HepG2 (cell line): ENCODE results near the gene GCN1. TPM values are rescaled to one million over a fixed set of nuclear protein-coding genes. Genes with fewer than 3 reads are reported as not detected.

Experiments used
- ATM ChIP-seq: fragments of 450-650 bp; IDR thresholded peaks from 2 replicates; pipeline ENCODE4 v1.7.1; 2017; ENCODE audit warnings: mild to moderate bottlenecking, borderline replicate concordance
- DZIP1 ChIP-seq: sonication (generic); formaldehyde crosslinking; IDR thresholded peaks from 2 replicates; pipeline ENCODE4 v1.5.0; 2020; ENCODE audit warnings: mild to moderate bottlenecking, missing genetic modification reagents
- HOXA9 ChIP-seq: sonication (generic); formaldehyde crosslinking; IDR thresholded peaks from 2 replicates; pipeline ENCODE4 v1.8.1; 2022; ENCODE audit warnings: missing genetic modification reagents, mild to moderate bottlenecking, moderate library complexity, borderline replicate concordance
- NCOA5 ChIP-seq: sonication (generic); formaldehyde crosslinking; IDR thresholded peaks from 2 replicates; pipeline ENCODE4 v1.4.0; 2020; ENCODE audit warnings: missing genetic modification reagents
- NFIB ChIP-seq: sonication (generic); formaldehyde crosslinking; IDR thresholded peaks from 2 replicates; pipeline ENCODE4 v1.9.0; 2021; ENCODE audit warnings: missing genetic modification reagents, mild to moderate bottlenecking, borderline replicate concordance
- SIX4 ChIP-seq: sonication (generic); formaldehyde crosslinking; IDR thresholded peaks from 2 replicates; pipeline ENCODE4 v1.4.0; 2020; ENCODE audit warnings: missing genetic modification reagents
- TEAD2 ChIP-seq: sonication (generic); formaldehyde crosslinking; IDR thresholded peaks from 2 replicates; pipeline ENCODE4 v1.9.0; 2021; ENCODE audit warnings: missing genetic modification reagents
- ZBTB34 ChIP-seq: sonication (generic); formaldehyde crosslinking; IDR thresholded peaks from 2 replicates; pipeline ENCODE4 v1.8.0; 2022; ENCODE audit warnings: mild to moderate bottlenecking, missing genetic modification reagents
- ZFP36L2 ChIP-seq: sonication (generic); formaldehyde crosslinking; IDR thresholded peaks from 2 replicates; pipeline ENCODE4 v1.4.0; 2020; ENCODE audit warnings: missing genetic modification reagents
- ZNF800 ChIP-seq: sonication (generic); formaldehyde crosslinking; IDR thresholded peaks from 2 replicates; pipeline ENCODE4 v1.4.0; 2020; ENCODE audit warnings: missing genetic modification reagents
- polyA plus RNA-seq, 8 experiments: library from polyadenylated mRNA; depleted of rRNA in 3 of 8; stranded (reverse) in 7 of 8; unstranded in 1 of 8; fragments of >200 nt; fragmentation: Illumina TruSeq in 4 of 8; extraction: Trizol in 4 of 8; gene quantifications; 2 replicates each; pipeline versions ENCODE4 v1.2.1 to v1.2.3, GENCODE V29; 2011 to 2016; ENCODE audit warnings: low read depth in 4 of 8, missing spikeins in 1 of 8, mixed read lengths in 1 of 8; ENCODE audit not compliant: insufficient read depth in 1 of 8
- total RNA-seq, 5 experiments: library from RNA; depleted of rRNA; stranded (reverse); fragments of >200 nt; fragmentation: Illumina TruSeq; extraction: Trizol; gene quantifications; 2 replicates each; pipeline ENCODE4 v1.2.3, GENCODE V29; 2016; ENCODE audit warnings: low read depth in 1 of 5

GCN1 gene
- total and polyA plus RNA-seq, 2 of the 13 experiments (the other 11 are each of a cell fraction or from before 2014, with no cell fraction given): 58.2 to 83.0 TPM

GRCh38 chr12:120110550-120111501 is 83.7 kb downstream of the GCN1 start (continued):
- TF ChIP-seq ZNF800 (CRISPR knock-in tag) (no peak), ATM (no peak), ZFP36L2 (CRISPR knock-in tag) (no peak), HOXA9 (no peak), ZBTB34 (CRISPR knock-in tag) (no peak), NFIB (no peak), TEAD2 (CRISPR knock-in tag) (no peak), DZIP1 (CRISPR knock-in tag) (no peak), NCOA5 (no peak), SIX4 (CRISPR knock-in tag) (no peak)
